Kidney (tissue), 14 donors: ENCODE results near the gene PHF11. TPM values are rescaled to one million over a fixed set of nuclear protein-coding genes. Genes with fewer than 3 reads are reported as not detected.

Experiments
- DNase-seq, 5 donors: peaks; one replicate each; pipeline ENCODE4 v3.0.0-alpha.2; 2013 to 2020
- FAIRE-seq: peaks from 2 replicates; lab custom pipeline; 2012; peaks lifted over from hg19 to GRCh38; lab: Jason Lieb, UNC
- H3K27ac ChIP-seq, 2 donors: one replicate each; pipeline ENCODE4 v1.7.0; 2013; ENCODE audit warnings: low read depth in 2 of 2, low read length in 2 of 2, inconsistent platforms in 1 of 2
- H3K27me3 ChIP-seq: one replicate; pipeline ENCODE4 v1.7.1; 2013; ENCODE audit warnings: low read length, inconsistent platforms; ENCODE audit not compliant: control insufficient read depth, insufficient read depth
- H3K36me3 ChIP-seq, 3 donors: one replicate each; pipeline versions ENCODE4 v1.7.0 to v1.7.1; 2013; ENCODE audit warnings: low read length in 3 of 3, control low read depth in 1 of 3, inconsistent platforms in 1 of 3; ENCODE audit not compliant: insufficient read depth in 3 of 3, control insufficient read depth in 2 of 3
- H3K4me1 ChIP-seq, 3 donors: one replicate each; pipeline versions ENCODE4 v1.7.0 to v1.7.1; 2013; ENCODE audit warnings: low read length in 3 of 3, inconsistent platforms in 1 of 3, low read depth in 1 of 3; ENCODE audit not compliant: control insufficient read depth in 2 of 3, insufficient read depth in 2 of 3
- H3K4me3 ChIP-seq, 3 donors: one replicate each; pipeline versions ENCODE4 v1.7.0 to v1.8.1; 2013; ENCODE audit warnings: low read length in 3 of 3, control low read depth in 1 of 3, inconsistent platforms in 1 of 3
- H3K9ac ChIP-seq, 3 donors: one replicate each; pipeline versions ENCODE4 v1.7.0 to v1.7.1; 2013; ENCODE audit warnings: low read length in 3 of 3, control low read depth in 1 of 3, inconsistent platforms in 1 of 3
- H3K9me3 ChIP-seq, 3 donors: one replicate each; pipeline versions ENCODE4 v1.7.0 to v1.7.1; 2013; ENCODE audit warnings: low read length in 3 of 3, control low read depth in 1 of 3, inconsistent platforms in 1 of 3; ENCODE audit not compliant: control insufficient read depth in 2 of 3, insufficient read depth in 1 of 3
- intact Hi-C: fragments of 100-400 bp; cut with DNase I; formaldehyde crosslinking; loops from one replicate; pipeline ENCODE4 v1.11.1; 2022
- polyA plus RNA-seq: library from polyadenylated mRNA; stranded (reverse); fragments of 350-450 nt; fragmentation: Illumina TruSeq; extraction: RNeasy Lipid Tissue Mini Kit (QIAGEN cat#74804); gene quantifications from one replicate; pipeline ENCODE4 v1.2.3, GENCODE V29; 2014; ENCODE audit warnings: low read depth, low replicate concordance; ENCODE audit not compliant: insufficient read depth
- total RNA-seq: library from RNA; stranded (reverse); fragmentation: NEBNext Ultra II Directional; extraction: Animal tissue kit (Norgen Biotek cat#: 25700); gene quantifications from one replicate; pipeline ENCODE4 v1.2.1, GENCODE V29; 2021
- TF ChIP-seq, protein P1 (sequence below): IDR thresholded peaks from 3 replicates; pipeline ENCODE4 v1.5.1; 2012; ENCODE audit warnings: mild to moderate bottlenecking, moderate library complexity, borderline replicate concordance; ENCODE audit not compliant: insufficient read depth; ENCODE audit errors: extremely low read depth
- donor health status: control.
- donor health status: control.
- donor health status: control.
- donor health status: control.
- donor health status: control.
- donor health status: DM: yes; HTN: yes; CAD: no.
- donor health status: Normal renal cell carcinoma (clear cell type).

The PHF11 gene
- total and polyA plus RNA-seq, 2 donors from 2014 or later, result 50.3 to 57.0 TPM

DNA sequence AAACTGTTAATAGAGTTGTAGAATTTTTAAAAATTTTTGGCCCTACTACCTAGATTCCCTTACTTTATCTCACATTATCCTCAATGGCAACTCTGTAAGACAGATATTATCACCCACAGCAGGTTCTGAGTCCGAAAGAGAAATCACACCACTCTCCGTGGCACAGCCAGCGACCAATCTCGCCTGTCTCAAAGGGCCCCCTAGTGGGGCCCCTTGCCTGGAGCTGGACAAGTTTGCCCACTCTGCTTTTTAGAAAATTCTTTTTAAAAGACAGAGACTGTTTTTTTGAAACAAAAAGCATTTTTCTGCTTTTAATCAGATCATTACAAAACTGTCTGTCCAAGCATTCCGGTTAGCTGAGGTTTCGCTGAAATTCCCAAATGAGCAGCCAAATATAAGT is 21.7 kb downstream of the PHF11 start:
- TF ChIP-seq, protein P1, sequence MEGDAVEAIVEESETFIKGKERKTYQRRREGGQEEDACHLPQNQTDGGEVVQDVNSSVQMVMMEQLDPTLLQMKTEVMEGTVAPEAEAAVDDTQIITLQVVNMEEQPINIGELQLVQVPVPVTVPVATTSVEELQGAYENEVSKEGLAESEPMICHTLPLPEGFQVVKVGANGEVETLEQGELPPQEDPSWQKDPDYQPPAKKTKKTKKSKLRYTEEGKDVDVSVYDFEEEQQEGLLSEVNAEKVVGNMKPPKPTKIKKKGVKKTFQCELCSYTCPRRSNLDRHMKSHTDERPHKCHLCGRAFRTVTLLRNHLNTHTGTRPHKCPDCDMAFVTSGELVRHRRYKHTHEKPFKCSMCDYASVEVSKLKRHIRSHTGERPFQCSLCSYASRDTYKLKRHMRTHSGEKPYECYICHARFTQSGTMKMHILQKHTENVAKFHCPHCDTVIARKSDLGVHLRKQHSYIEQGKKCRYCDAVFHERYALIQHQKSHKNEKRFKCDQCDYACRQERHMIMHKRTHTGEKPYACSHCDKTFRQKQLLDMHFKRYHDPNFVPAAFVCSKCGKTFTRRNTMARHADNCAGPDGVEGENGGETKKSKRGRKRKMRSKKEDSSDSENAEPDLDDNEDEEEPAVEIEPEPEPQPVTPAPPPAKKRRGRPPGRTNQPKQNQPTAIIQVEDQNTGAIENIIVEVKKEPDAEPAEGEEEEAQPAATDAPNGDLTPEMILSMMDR, result no peak
- H3K27me3 ChIP-seq, result no peaks in the 10 kb centered on the region
- FAIRE-seq (no peak), DNase-seq (no peak)
- H3K4me1 ChIP-seq, result no peaks in the 10 kb centered on the region
- intact Hi-C loops, result no loop called here
- H3K4me3 ChIP-seq, result no peak overlapping the region
- H3K9me3 ChIP-seq, result no peaks in the 10 kb centered on the region
- H3K36me3 ChIP-seq, result peaks cover 2 to 17% (median 15%) of the 10 kb centered on the region in 3 donors
- no peak overlapping the region for H3K27ac ChIP-seq
- H3K9ac ChIP-seq, result no peak overlapping the region

DNA sequence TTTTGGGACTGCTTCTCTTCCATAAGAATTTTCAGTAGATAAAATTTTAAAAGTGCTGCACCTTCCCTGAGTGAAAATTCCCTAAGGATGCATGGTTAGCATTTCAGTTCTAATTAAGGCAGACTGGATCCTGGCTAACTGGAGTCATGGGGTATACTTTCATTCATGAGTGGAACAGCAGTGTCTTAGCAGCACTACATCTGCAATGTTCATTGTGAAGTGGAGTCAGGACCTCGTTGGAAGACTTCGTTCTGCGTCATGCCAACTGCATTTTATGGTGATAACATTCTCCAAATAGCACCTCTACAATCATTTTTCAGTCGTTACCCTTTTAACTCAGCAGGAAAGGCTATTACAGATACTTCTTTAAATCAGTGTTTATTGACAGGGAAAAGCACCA is 25.5 kb downstream of the PHF11 start:
- H3K27me3 ChIP-seq, result no peaks in the 10 kb centered on the region
- no peak overlapping the region for H3K9ac ChIP-seq
- TF ChIP-seq, protein P1, result no peak
- H3K9me3 ChIP-seq, result no peaks in the 10 kb centered on the region
- H3K4me3 ChIP-seq, result no peak overlapping the region
- H3K27ac ChIP-seq, result no peak overlapping the region
- no peak for DNase-seq
- no peaks in the 10 kb centered on the region for H3K4me1 ChIP-seq
- no peak for FAIRE-seq
- peaks cover 2 to 7% (median 4%) of the 10 kb centered on the region in 3 donors for H3K36me3 ChIP-seq
- intact Hi-C loops, result no loop called here

DNA sequence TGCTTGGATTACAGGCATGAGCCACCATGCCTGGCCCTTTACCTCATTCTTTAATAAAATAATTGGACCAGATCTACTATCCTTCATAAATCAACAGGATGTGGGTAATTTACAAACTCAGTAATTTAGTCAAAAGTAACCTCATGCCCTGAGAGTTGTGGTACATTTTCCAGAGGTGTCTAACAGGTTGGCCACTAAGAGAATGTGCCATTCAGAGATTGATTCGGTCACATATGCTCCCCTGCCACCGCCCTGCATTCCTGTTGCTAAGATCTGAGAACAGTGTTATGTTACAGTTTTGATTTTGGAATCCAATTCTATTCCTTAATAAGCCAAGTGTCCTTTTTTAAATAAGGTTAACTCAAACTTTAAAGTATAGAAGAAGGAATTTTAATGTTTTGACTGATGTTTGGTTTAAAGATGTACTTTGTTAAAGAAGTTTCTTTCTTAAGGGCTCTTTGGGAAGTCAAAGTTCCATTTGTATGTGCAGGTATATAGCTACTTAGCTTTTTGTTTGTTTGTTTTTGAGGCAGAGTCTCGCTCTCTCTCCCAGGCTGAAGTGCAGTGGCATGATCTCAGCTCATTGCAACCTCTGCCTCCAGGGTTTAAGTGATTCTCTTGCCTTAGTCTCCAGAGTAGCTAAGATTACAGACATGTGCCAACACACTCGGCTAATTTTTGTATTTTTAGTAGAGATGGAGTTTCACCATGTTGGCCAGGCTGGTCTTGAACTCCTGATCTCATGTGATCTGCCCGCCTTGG is 29.2 kb downstream of the PHF11 start:
- DNase-seq, result no peak
- Histone ChIP-seq H3K9ac (no peak overlapping the region), H3K4me3 (no peak overlapping the region), H3K36me3 (peaks cover 2 to 7% (median 4%) of the 10 kb centered on the region in 3 donors), H3K4me1 (no peaks in the 10 kb centered on the region), H3K9me3 (no peaks in the 10 kb centered on the region), H3K27me3 (no peaks in the 10 kb centered on the region), H3K27ac (no peak overlapping the region)
- intact Hi-C loops, result no loop called here
- TF ChIP-seq, protein P1, result no peak
- no peak for FAIRE-seq
